Stimulated activated effector memory CD8-positive, alpha-beta T cell treated with anti-CD3 and anti-CD28 coated beads, Interleukin-12 subunit alpha, Interleukin-12 subunit beta, amount 100 ng/mL, for 72 hours (primary cell): Measurements from ENCODE around the gene VPS36.
"Not testable (repeated sequence)": the region's sequence is repeated elsewhere in the genome, so short reads cannot be mapped to it uniquely, and the experiment has no call there.

Source experiments
- ATAC-seq: fragments of 150-1000 bp; cut with Tn5 transposase; 2 replicates; pipeline ENCODE4 v1.10.0; 2021
- DNase-seq, 2 donors: peaks; one replicate each; pipeline ENCODE4 v3.0.0; 2021 to 2022; ENCODE audit warnings: low spot score in 2 of 2
- H3K27ac Mint-ChIP-seq: one replicate; pipeline ENCODE4 v1.8.0; 2022; ENCODE audit warnings: mild to moderate bottlenecking, mixed read lengths
- H3K36me3 Mint-ChIP-seq: one replicate; pipeline ENCODE4 v1.8.0; 2022; ENCODE audit warnings: mild to moderate bottlenecking, mixed read lengths
- H3K4me1 Mint-ChIP-seq: one replicate; pipeline ENCODE4 v1.8.0; 2022; ENCODE audit warnings: mixed read lengths
- H3K4me3 Mint-ChIP-seq: one replicate; pipeline ENCODE4 v1.8.0; 2022; ENCODE audit warnings: mild to moderate bottlenecking, mixed read lengths
- H3K9me3 Mint-ChIP-seq: one replicate; pipeline ENCODE4 v1.8.0; 2022; ENCODE audit warnings: mixed read lengths

Gene VPS36

DNA sequence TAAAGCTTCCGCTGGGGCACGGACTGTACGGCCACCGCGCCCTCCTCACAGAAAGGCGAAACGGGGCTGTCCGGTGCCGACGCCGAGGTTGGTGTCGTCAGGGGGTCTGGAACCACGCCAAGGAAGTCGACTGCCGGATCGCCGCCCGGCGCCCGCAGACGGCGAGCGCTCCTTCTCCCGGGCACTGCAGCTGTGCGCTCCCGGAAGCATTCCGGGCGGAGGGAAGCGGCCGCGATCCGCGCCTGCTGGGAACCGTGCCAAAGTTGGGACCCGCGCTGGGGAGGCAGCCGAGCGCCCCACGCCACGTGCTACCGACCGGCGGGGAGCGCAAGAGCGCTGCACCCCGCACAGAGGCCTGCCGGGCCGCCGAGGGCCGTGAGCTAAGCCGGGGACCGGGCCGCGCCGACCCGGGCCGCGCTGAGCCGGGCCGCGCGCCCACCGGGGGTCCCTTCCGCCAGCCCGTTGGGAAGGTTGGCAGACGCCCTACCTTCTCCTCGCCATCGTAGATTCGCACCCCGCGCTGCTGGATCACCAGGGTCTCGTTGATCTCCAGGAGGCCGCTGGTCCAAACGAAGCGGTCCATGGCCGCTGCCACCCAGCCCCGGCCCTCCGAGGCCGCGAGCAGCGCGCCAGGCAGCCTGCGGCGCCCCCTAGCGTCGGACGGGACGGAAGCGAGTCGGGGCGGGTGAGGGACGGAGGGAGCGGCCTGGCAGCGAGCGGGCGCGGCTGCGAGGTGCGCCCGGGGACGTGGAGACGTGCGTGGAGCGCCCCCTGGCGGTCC is at the start of gene VPS36:
Gene VPS36, minus strand, starts transcription at position 623 of the 781 bp plus-strand sequence. Its CDS starts 40 bp downstream, at position 583.
- peaks cover 31% of the 10 kb centered on the region for H3K36me3 Mint-ChIP-seq
- peak within 1 kb of the TSS; percentile 91 for H3K4me3 Mint-ChIP-seq
- H3K27ac Mint-ChIP-seq, result peak within 1 kb of the TSS; percentile 94
- DNase-seq, result peak; percentile 97 to 99
- ATAC-seq, result peak; percentile 88
- H3K9me3 Mint-ChIP-seq, result no peaks in the 10 kb centered on the region
- peaks cover 52% of the 10 kb centered on the region for H3K4me1 Mint-ChIP-seq

DNA sequence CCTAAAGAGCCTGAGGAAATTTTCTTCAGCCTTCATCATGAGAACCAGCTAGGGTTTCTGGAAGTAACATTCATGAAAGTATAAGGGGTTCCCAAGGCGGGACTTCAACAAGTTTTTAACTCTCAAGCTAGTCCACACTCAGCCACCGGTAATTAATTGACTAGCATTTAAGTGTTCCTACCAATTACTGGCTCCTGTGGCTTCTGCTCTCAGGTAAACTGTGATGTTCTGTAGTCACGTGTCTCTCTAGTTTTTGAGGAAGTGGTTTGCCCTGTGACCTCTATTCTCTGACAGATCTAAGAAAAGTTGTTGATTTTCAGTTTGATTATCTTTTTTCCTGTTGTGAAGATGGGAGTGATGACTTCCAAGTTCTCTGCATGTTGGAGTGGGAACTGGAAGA is 47.5 kb upstream of the VPS36 start:
- ATAC-seq, H3K9me3 Mint-ChIP-seq, H3K36me3 Mint-ChIP-seq, H3K27ac Mint-ChIP-seq, H3K4me1 Mint-ChIP-seq, H3K4me3 Mint-ChIP-seq, DNase-seq: not testable (repeated sequence)

DNA sequence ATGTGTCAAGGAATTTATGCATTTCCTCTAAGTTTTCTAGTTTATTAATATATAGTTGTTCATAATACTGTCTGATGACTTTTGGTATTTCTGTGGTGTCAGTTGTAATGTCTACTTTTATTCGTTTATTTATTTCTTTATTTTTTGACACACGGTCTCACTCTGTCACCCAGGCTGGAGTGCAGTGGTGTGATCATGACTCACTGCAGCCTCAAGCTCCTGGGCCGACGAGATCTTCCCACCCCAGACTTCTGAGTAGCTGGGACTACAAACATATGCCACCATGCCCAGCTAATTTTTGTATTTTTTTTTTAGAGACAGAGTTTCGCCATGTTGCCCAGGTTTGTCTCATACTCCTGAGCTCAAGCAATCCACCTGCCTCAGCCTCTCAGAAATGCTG is 43.8 kb upstream of the VPS36 start:
- ATAC-seq, H3K27ac Mint-ChIP-seq, DNase-seq, H3K4me3 Mint-ChIP-seq, H3K9me3 Mint-ChIP-seq, H3K4me1 Mint-ChIP-seq, H3K36me3 Mint-ChIP-seq: not testable (repeated sequence)

DNA sequence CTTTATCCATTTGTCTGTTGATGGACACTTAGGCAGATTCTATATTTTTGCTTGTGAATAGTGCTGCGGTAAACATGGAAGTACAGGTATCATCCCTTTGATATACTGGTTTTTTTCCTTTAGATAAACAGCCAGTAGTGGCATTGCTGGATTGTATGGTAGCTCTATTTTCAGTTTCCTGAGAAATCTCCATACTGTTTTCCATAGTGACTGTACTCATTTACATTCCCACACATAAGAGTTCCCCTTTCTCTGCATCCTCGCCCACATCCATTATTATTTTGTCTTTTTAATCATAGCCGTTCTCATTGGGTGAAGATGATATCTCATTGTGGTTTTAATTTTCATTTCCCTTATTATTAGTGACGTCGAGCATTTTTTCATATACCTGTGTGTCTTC is 40.6 kb upstream of the VPS36 start:
- H3K4me1 Mint-ChIP-seq, ATAC-seq, H3K36me3 Mint-ChIP-seq, H3K4me3 Mint-ChIP-seq, H3K27ac Mint-ChIP-seq, H3K9me3 Mint-ChIP-seq, DNase-seq: not testable (repeated sequence)

- not testable (repeated sequence) for H3K4me3 Mint-ChIP-seq, H3K36me3 Mint-ChIP-seq
Observed at GRCh38 chr13:52488763-52489162, 38.3 kb upstream of the VPS36 start.

DNA sequence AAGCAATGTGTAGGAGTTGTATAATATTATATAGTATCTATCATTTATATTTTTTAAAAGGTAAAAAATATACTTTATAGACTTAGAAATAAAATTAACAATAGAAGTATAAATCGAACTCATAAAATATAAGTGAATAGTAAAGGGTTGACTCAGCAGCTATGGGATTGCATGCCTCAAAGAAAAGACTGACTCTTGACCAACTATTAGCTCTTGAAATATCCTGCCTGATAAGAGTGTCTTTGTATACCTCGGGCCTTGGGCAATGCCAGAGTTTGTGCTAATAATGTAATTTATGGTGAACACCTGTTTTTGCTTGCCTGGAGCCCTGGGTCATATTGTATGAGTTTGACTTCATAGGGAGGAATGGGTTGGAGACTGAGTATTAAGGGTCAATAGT is 36.6 kb upstream of the VPS36 start:
- H3K4me1 Mint-ChIP-seq, H3K27ac Mint-ChIP-seq, H3K4me3 Mint-ChIP-seq, DNase-seq, H3K9me3 Mint-ChIP-seq, ATAC-seq, H3K36me3 Mint-ChIP-seq: not testable (repeated sequence)

More at GRCh38 chr13:52488763-52489162, 38.3 kb upstream of the VPS36 start:
- ATAC-seq, H3K4me1 Mint-ChIP-seq, H3K27ac Mint-ChIP-seq, H3K9me3 Mint-ChIP-seq, DNase-seq: not testable (repeated sequence)

- H3K4me1 Mint-ChIP-seq, H3K4me3 Mint-ChIP-seq, H3K36me3 Mint-ChIP-seq, H3K9me3 Mint-ChIP-seq, ATAC-seq, H3K27ac Mint-ChIP-seq, DNase-seq: not testable (repeated sequence)
Observed at GRCh38 chr13:52480677-52481428, 30.4 kb upstream of the VPS36 start.

DNA sequence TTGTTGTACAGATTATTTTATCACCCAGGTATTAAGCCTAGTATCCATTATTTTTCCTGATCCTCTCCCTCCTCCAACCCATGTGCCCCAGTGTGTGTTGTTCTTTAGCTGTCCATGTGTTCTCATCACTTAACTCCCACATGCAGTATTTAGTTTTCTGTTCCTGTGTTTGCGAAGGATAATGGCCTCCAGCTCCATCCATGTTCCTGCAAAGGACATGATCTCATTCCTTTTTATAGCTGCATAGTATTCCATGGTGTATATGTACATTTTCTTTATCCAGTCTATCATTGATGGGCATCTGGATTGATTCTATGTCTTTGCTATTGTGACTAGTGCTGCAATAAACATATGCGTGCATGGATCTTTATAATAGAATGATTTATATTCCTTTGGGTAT is 18.1 kb upstream of the VPS36 start:
- not testable (repeated sequence) for DNase-seq, H3K4me3 Mint-ChIP-seq, H3K4me1 Mint-ChIP-seq, H3K27ac Mint-ChIP-seq, ATAC-seq, H3K9me3 Mint-ChIP-seq
- peaks cover 75% of the 10 kb centered on the region for H3K36me3 Mint-ChIP-seq

DNA sequence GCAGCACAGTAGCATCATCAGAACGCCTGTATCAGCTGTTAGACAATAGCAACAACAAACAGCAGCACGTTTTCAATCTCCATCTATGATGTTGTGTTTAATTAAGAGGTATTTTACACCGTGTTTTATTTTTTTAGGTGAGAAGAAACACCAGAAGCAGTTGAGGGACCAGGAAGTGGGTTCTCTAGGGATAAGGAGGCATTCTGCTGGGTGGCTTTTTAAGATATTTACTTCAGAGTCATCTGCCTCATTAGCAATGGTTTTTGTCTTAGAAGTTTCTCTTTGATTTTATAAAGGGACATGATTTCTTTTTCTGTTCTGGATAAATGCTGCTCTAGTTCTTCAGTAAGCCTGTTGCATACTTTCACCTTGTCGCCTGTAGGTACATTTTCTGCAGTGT is 13.1 kb upstream of the VPS36 start:
- Mint-ChIP-seq H3K36me3 (peaks cover 95% of the 10 kb centered on the region), H3K4me1 (peaks cover 13% of the 10 kb centered on the region), H3K9me3 (no peaks in the 10 kb centered on the region), H3K4me3 (no peak overlapping the region), H3K27ac (no peak overlapping the region)
- ATAC-seq (no peak), DNase-seq (no peak)

DNA sequence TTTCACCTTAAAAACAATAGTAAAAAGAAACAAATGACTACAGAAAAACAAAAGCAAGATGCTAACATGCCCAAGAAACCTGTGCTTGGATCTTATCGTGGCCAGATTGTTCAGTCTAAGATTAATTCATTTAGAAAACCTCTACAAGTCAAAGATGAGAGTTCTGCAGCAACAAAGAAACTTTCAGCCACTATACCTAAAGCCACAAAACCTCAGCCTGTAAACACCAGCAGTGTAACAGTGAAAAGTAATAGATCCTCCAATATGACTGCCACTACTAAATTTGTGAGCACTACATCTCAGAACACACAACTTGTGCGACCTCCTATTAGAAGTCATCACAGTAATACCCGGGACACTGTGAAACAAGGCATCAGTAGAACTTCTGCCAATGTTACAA is 10.8 kb upstream of the VPS36 start:
- Mint-ChIP-seq H3K4me1 (peaks cover 13% of the 10 kb centered on the region), H3K36me3 (peaks cover 98% of the 10 kb centered on the region), H3K27ac (peak overlapping the region; percentile 69), H3K9me3 (no peaks in the 10 kb centered on the region), H3K4me3 (no peak overlapping the region)
- DNase-seq (no peak), ATAC-seq (peak; percentile 77)

DNA sequence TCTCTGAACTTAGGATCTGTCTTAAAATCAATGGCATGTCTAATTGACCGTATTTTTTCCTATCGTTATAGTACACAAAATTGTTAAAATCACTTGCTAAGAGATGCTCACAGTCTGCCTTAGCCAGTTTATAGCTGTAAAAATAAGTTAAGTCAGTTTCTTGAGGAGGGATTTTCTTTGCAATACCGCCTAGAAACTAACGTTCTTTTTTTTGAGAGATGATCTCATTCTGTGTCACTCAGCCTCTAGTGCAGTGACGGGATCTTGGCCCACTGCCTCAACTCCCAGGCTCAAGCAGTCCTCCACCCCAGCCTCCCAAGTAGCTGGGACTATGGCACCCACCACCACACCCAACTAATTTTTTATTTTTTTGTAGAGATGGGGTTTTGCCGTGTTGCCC is 9.2 kb upstream of the VPS36 start:
- ATAC-seq, result no peak
- H3K4me1 Mint-ChIP-seq, result peaks cover 19% of the 10 kb centered on the region
- H3K9me3 Mint-ChIP-seq, result no peaks in the 10 kb centered on the region
- no peak overlapping the region for H3K4me3 Mint-ChIP-seq
- no peak for DNase-seq
- H3K27ac Mint-ChIP-seq, result no peak overlapping the region
- peaks cover 98% of the 10 kb centered on the region for H3K36me3 Mint-ChIP-seq

DNA sequence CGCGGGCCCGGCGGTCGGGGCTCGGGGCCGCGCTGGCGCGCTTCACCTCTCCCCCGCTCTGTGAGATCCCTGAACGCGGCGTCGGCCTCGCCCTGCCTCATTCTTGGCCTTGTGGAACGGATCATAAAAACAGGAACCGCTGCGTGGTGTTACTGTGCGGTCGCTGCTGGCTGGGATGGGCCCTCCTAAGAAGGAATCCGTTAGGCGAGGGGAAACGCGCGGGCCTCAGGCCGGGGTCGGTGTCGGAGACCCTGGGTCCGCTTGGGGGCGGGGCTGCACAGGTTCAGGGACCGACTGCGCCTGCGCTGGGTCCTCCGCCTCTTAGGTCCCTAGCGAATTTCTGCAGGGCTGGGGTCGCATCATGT is 5.2 kb upstream of the VPS36 start:
- peak; percentile 59 for ATAC-seq
- H3K36me3 Mint-ChIP-seq, result peaks cover 58% of the 10 kb centered on the region
- peak overlapping the region; percentile 91 for H3K4me3 Mint-ChIP-seq
- peak; percentile 61 to 91 for DNase-seq
- H3K9me3 Mint-ChIP-seq, result no peaks in the 10 kb centered on the region
- peaks cover 31% of the 10 kb centered on the region for H3K4me1 Mint-ChIP-seq
- H3K27ac Mint-ChIP-seq, result peak overlapping the region; percentile 99

DNA sequence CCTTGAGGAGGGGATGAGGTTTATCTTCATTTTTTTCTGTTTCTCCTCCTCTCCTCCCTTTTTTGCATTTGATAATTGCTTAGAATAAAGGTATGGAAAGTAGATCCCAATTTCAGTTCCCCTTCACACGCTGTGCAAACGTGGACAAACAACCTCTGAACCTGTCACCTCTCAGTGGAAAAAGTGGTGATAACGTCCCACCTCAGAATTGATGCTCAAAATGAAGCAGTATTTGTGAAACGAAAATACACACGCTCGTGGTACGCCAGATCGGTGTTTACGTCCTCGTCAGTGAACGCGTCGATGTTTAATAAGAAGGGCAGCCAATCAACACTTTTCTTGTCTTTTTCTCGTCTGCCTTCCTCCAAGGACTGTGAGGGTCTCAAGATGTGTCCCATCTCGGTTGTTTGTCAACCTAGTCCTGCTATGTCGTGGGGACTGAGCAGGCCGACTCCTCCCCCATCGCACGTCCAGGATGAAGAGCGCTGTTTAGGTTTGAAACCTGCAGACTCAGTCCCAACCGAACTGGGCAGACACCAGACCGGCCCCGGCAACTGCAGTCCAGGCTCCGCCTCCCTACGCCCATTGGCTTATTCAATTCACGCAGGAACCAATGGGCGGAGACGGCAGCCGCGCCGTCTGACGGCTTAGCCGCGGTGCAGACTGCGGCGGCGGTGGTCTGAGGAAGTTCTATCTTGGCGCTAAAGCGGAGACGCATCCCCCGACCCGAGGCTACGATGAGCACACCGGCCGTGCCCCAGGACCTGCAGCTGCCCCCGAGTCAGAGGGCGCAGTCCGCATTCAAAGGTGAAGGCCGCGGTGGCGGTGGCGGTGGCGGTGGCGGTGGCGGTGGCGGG is 4.6 kb upstream of the VPS36 start, which contains the start of gene CKAP2:
Gene CKAP2, plus strand, starts transcription at position 659 of the 857 bp plus-strand sequence. Its CDS starts 79 bp downstream, at position 738.
- H3K4me1 Mint-ChIP-seq, result peaks cover 29% of the 10 kb centered on the region
- ATAC-seq, result peak; percentile 88

DNA sequence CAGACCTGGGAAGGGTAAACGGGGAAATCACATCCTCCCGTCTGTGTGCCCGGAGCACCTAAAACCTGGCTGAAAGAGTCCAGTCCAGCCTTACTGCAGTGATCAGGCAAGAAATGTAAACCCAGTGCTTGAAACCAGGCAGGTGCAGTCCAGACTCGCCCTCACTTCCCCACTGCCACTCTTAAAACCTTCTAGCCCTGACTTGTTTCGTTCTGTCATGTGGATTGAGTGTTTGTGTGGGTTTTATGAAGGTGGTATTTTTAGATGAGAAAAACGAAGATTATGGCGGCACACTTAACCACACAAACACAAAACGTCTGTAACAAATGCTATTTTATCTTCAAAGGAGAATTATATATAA is 4.0 kb upstream of the VPS36 start:
- no peaks in the 10 kb centered on the region for H3K9me3 Mint-ChIP-seq
- ATAC-seq (no peak), DNase-seq (no peak)
- H3K27ac Mint-ChIP-seq, result peak overlapping the region; percentile 99
- peaks cover 33% of the 10 kb centered on the region for H3K4me1 Mint-ChIP-seq
- peaks cover 51% of the 10 kb centered on the region for H3K36me3 Mint-ChIP-seq
- H3K4me3 Mint-ChIP-seq, result peak overlapping the region; percentile 91

More for the DNA sequence above, 4.6 kb upstream of the VPS36 start, which contains the start of gene CKAP2:
- H3K36me3 Mint-ChIP-seq, result peaks cover 53% of the 10 kb centered on the region
- peak within 1 kb of the TSS; percentile 91 for H3K4me3 Mint-ChIP-seq
- peak; percentile 83 to 95 for DNase-seq
- H3K27ac Mint-ChIP-seq, result peak within 1 kb of the TSS; percentile 99
- H3K9me3 Mint-ChIP-seq, result no peaks in the 10 kb centered on the region

GRCh38 chr13:52452470-52452869 is 2.0 kb upstream of the VPS36 start:
- Mint-ChIP-seq H3K4me1 (peaks cover 49% of the 10 kb centered on the region), H3K9me3 (no peaks in the 10 kb centered on the region), H3K27ac (no peak overlapping the region), H3K36me3 (peaks cover 40% of the 10 kb centered on the region), H3K4me3 (no peak overlapping the region)
- ATAC-seq, result no peak
- DNase-seq, result no peak
